Fibroblast of skin of left quadriceps (primary cell): ENCODE data around the gene NF1.
"Not testable (repeated sequence)": the region's sequence is repeated elsewhere in the genome, so short reads cannot be mapped to it uniquely, and the experiment has no call there.

ENCODE experiments used
- DNase-seq, 2 experiments: peaks; one replicate each; pipeline ENCODE4 v3.0.0-alpha.2; 2013; ENCODE audit warnings: low read depth in 2 of 2

The NF1 gene

GRCh38 chr17:31085563-31085962, 9.2 kb upstream of the NF1 start:
- no peak for DNase-seq

GRCh38 chr17:31089471-31089870, 5.3 kb upstream of the NF1 start:
- no peak for DNase-seq

- not testable (repeated sequence) for DNase-seq
Measured at GRCh38 chr17:31090650-31091049, 4.1 kb upstream of the NF1 start.

- DNase-seq: no peak
Measured at GRCh38 chr17:31092475-31093064, 2.2 kb upstream of the NF1 start.

GRCh38 chr17:31093866-31094599, 744 bp upstream of the NF1 start:
- DNase-seq: no peak

GRCh38 chr17:31095236-31096105, 694 bp downstream of the NF1 start:
- DNase-seq: no peak

- no peak for DNase-seq
Measured at GRCh38 chr17:31096106-31096436, 1.3 kb downstream of the NF1 start.

GRCh38 chr17:31099016-31099415, 4.2 kb downstream of the NF1 start:
- DNase-seq: no peak

- no peak for DNase-seq
Measured at GRCh38 chr17:31100840-31101459, 6.2 kb downstream of the NF1 start.

- no peak for DNase-seq
Measured at GRCh38 chr17:31101943-31102342, 7.2 kb downstream of the NF1 start.

GRCh38 chr17:31105991-31106390, 11.2 kb downstream of the NF1 start:
- DNase-seq: no peak

- no peak for DNase-seq
Measured at GRCh38 chr17:31111183-31111582, 16.4 kb downstream of the NF1 start.

GRCh38 chr17:31112001-31112661, 17.4 kb downstream of the NF1 start:
- no peak for DNase-seq

GRCh38 chr17:31113368-31113767, 18.6 kb downstream of the NF1 start:
- not testable (repeated sequence) for DNase-seq

- DNase-seq: no peak
Measured at GRCh38 chr17:31113939-31114338, 19.2 kb downstream of the NF1 start.

GRCh38 chr17:31114956-31115555, 20.3 kb downstream of the NF1 start:
- DNase-seq: no peak

- no peak for DNase-seq
Measured at GRCh38 chr17:31116167-31116566, 21.4 kb downstream of the NF1 start.

- DNase-seq: no peak
Measured at GRCh38 chr17:31122746-31123145, 28.0 kb downstream of the NF1 start.

- no peak for DNase-seq
Measured at GRCh38 chr17:31126318-31126717, 31.5 kb downstream of the NF1 start.

- DNase-seq: no peak
Measured at GRCh38 chr17:31128241-31128640, 33.5 kb downstream of the NF1 start.
